Karpas-422 (cell line): Measurements from ENCODE around the gene CHN2. TPM values are rescaled to one million over a fixed set of nuclear protein-coding genes. Genes with fewer than 3 reads are reported as not detected.
A peak's percentile ranks its signal among the peaks of the same experiment; 100 is the strongest.

Experiments used
- DNase-seq: peaks from one replicate; pipeline ENCODE4 v3.0.0-alpha.2; 2015
- H2AFZ ChIP-seq: fragments of 200-600 bp; sonication (generic); 2 replicates; pipeline ENCODE4 v1.6.1; 2014; ENCODE audit warnings: antibody characterized with exemption, low read length, mixed read lengths
- H3K27ac ChIP-seq: fragments of 200-600 bp; sonication (generic); 2 replicates; pipeline ENCODE4 v1.5.1; 2014; ENCODE audit warnings: mild to moderate bottlenecking, low read length, moderate library complexity
- H3K27me3 ChIP-seq: fragments of 200-600 bp; sonication (generic); 2 replicates; pipeline ENCODE4 v1.6.1; 2014; ENCODE audit warnings: low read length, mixed read lengths
- H3K36me3 ChIP-seq: fragments of 200-600 bp; sonication (generic); 2 replicates; pipeline ENCODE4 v1.6.1; 2014; ENCODE audit warnings: low read length, mixed read lengths; ENCODE audit not compliant: insufficient read depth
- H3K4me1 ChIP-seq: fragments of 200-600 bp; sonication (generic); 2 replicates; pipeline ENCODE4 v1.6.1; 2014; ENCODE audit warnings: mild to moderate bottlenecking, low read length, mixed read lengths
- H3K4me2 ChIP-seq: fragments of 200-600 bp; sonication (generic); 2 replicates; pipeline ENCODE4 v1.6.1; 2014; ENCODE audit warnings: low read length, low read depth, mild to moderate bottlenecking; ENCODE audit not compliant: poor library complexity, severe bottlenecking
- H3K4me3 ChIP-seq: fragments of 200-600 bp; sonication (generic); 2 replicates; pipeline ENCODE4 v1.5.1; 2014; ENCODE audit warnings: mild to moderate bottlenecking, antibody characterized with exemption, low read length, mixed read lengths
- H3K79me2 ChIP-seq: fragments of 200-600 bp; sonication (generic); 2 replicates; pipeline ENCODE4 v1.6.1; 2014; ENCODE audit warnings: mild to moderate bottlenecking, low read length, mixed read lengths
- H3K9ac ChIP-seq: fragments of 200-600 bp; sonication (generic); 2 replicates; pipeline ENCODE4 v1.6.0; 2014; ENCODE audit warnings: low read length
- H3K9me2 ChIP-seq: fragments of 200-600 bp; sonication (generic), shearing (Covaris generic); replicated peaks from 2 replicates; pipeline ENCODE4 v1.6.0; 2014; ENCODE audit warnings: mild to moderate bottlenecking, low read length, moderate library complexity; ENCODE audit not compliant: insufficient read depth
- H3K9me3 ChIP-seq: fragments of 300-700, 200-600 bp; sonication (generic); 2 replicates; pipeline ENCODE4 v1.6.1; 2014; ENCODE audit warnings: low read length, mixed read lengths
- H4K20me1 ChIP-seq: fragments of 200-600 bp; sonication (generic); 2 replicates; pipeline ENCODE4 v1.6.1; 2014; ENCODE audit warnings: mild to moderate bottlenecking, antibody characterized with exemption, low read length, low read depth; ENCODE audit not compliant: insufficient read depth
- total RNA-seq: library from RNA; depleted of rRNA; stranded (reverse); fragments of >200 nt; shearing (Covaris generic); gene quantifications from 2 replicates; pipeline ENCODE4 v1.2.3, GENCODE V29; 2014; ENCODE audit warnings: low replicate concordance

The CHN2 gene
- total RNA-seq, 1 experiment from 2014 or later = 9.1 TPM

- H4K20me1 ChIP-seq = no peaks in the 10 kb centered on the region
- H3K27ac ChIP-seq = peak overlapping the region; percentile 97
- no peaks in the 10 kb centered on the region for H3K27me3 ChIP-seq
- peaks cover 4% of the 10 kb centered on the region; the same call in 1 of the 2 replicates for H3K9me3 ChIP-seq
- no peaks in the 10 kb centered on the region for H3K9me2 ChIP-seq
- H3K79me2 ChIP-seq = no peaks in the 10 kb centered on the region
- H3K4me3 ChIP-seq = no peak overlapping the region
- H3K9ac ChIP-seq = no peak overlapping the region
- H3K4me1 ChIP-seq = peaks cover 73% of the 10 kb centered on the region
- H2AFZ ChIP-seq = no peak overlapping the region
- no peaks in the 10 kb centered on the region for H3K36me3 ChIP-seq
- DNase-seq = no peak
- H3K4me2 ChIP-seq = no peak overlapping the region
Measured at GRCh38 chr7:29310625-29311024, 116.0 kb downstream of the CHN2 start.

GRCh38 chr7:29311314-29311713, 116.7 kb downstream of the CHN2 start:
- Histone ChIP-seq H3K27ac (peak overlapping the region; percentile 97), H3K9me3 (peaks cover 4% of the 10 kb centered on the region; the same call in 1 of the 2 replicates), H2AFZ (no peak overlapping the region), H4K20me1 (no peaks in the 10 kb centered on the region), H3K4me3 (no peak overlapping the region), H3K36me3 (no peaks in the 10 kb centered on the region), H3K9ac (peak overlapping the region; percentile 54), H3K4me1 (peaks cover 73% of the 10 kb centered on the region), H3K27me3 (no peaks in the 10 kb centered on the region), H3K4me2 (peak overlapping the region; percentile 52), H3K9me2 (no peaks in the 10 kb centered on the region), H3K79me2 (no peaks in the 10 kb centered on the region)
- DNase-seq = no peak

- no peaks in the 10 kb centered on the region for H3K27me3 ChIP-seq
- H3K9me3 ChIP-seq = peaks cover 4% of the 10 kb centered on the region; the same call in 1 of the 2 replicates
- no peaks in the 10 kb centered on the region for H3K36me3 ChIP-seq
- peak overlapping the region; percentile 9; the same call in 1 of the 2 replicates for H3K9ac ChIP-seq
- peaks cover 85% of the 10 kb centered on the region for H3K4me1 ChIP-seq
- H2AFZ ChIP-seq = 0 out of 2 replicates have a peak overlapping the region, but pooled peaks have one; percentile 0
- H3K79me2 ChIP-seq = no peaks in the 10 kb centered on the region
- peak overlapping the region; percentile 97 for H3K27ac ChIP-seq
- no peaks in the 10 kb centered on the region for H4K20me1 ChIP-seq
- no peak overlapping the region for H3K4me3 ChIP-seq
- H3K9me2 ChIP-seq = no peaks in the 10 kb centered on the region
- peak overlapping the region; percentile 52 for H3K4me2 ChIP-seq
- DNase-seq = peak; percentile 65
Measured at GRCh38 chr7:29314148-29314547, 119.6 kb downstream of the CHN2 start.

- H4K20me1 ChIP-seq = no peaks in the 10 kb centered on the region
- no peak overlapping the region for H2AFZ ChIP-seq
Measured at GRCh38 chr7:29315122-29315891, 120.7 kb downstream of the CHN2 start.

GRCh38 chr7:29315892-29316270, 121.3 kb downstream of the CHN2 start:
- Histone ChIP-seq H3K9ac (no peak overlapping the region), H3K79me2 (no peaks in the 10 kb centered on the region), H3K4me2 (peak overlapping the region; percentile 33), H3K36me3 (no peaks in the 10 kb centered on the region; the same call in 1 of the 2 replicates), H2AFZ (no peak overlapping the region), H3K27me3 (no peaks in the 10 kb centered on the region), H4K20me1 (no peaks in the 10 kb centered on the region), H3K9me3 (no peaks in the 10 kb centered on the region), H3K4me3 (no peak overlapping the region), H3K4me1 (peaks cover 100% of the 10 kb centered on the region), H3K27ac (peak overlapping the region; percentile 97), H3K9me2 (no peaks in the 10 kb centered on the region)
- peak; percentile 54 for DNase-seq

More at GRCh38 chr7:29315122-29315891, 120.7 kb downstream of the CHN2 start:
- H3K79me2 ChIP-seq = no peaks in the 10 kb centered on the region
- H3K27me3 ChIP-seq = no peaks in the 10 kb centered on the region
- 0 out of 2 replicates have a peak, but pooled peaks cover 4% of the 10 kb centered on the region for H3K9me3 ChIP-seq
- H3K27ac ChIP-seq = peak overlapping the region; percentile 97
- H3K4me2 ChIP-seq = peak overlapping the region; percentile 25
- H3K9me2 ChIP-seq = no peaks in the 10 kb centered on the region
- H3K9ac ChIP-seq = peak overlapping the region; percentile 30
- no peak for DNase-seq
- no peaks in the 10 kb centered on the region for H3K36me3 ChIP-seq
- H3K4me3 ChIP-seq = no peak overlapping the region
- peaks cover 96% of the 10 kb centered on the region for H3K4me1 ChIP-seq

- H2AFZ ChIP-seq = no peak overlapping the region
- H3K9ac ChIP-seq = peak overlapping the region; percentile 1; the same call in 1 of the 2 replicates
- H3K27ac ChIP-seq = peak overlapping the region; percentile 97
- H3K4me2 ChIP-seq = peak overlapping the region; percentile 33
- H3K27me3 ChIP-seq = no peaks in the 10 kb centered on the region
- peaks cover 99% of the 10 kb centered on the region for H3K4me1 ChIP-seq
- H4K20me1 ChIP-seq = no peaks in the 10 kb centered on the region
- no peaks in the 10 kb centered on the region for H3K9me2 ChIP-seq
- peak; percentile 46 for DNase-seq
- H3K9me3 ChIP-seq = no peaks in the 10 kb centered on the region
- H3K36me3 ChIP-seq = no peaks in the 10 kb centered on the region; the same call in 1 of the 2 replicates
- no peak overlapping the region for H3K4me3 ChIP-seq
- no peaks in the 10 kb centered on the region for H3K79me2 ChIP-seq
Measured at GRCh38 chr7:29316926-29317325, 122.4 kb downstream of the CHN2 start.

GRCh38 chr7:29318853-29319718, 124.5 kb downstream of the CHN2 start:
- Histone ChIP-seq H3K9ac (peak overlapping the region; percentile 75), H3K27me3 (no peaks in the 10 kb centered on the region), H4K20me1 (no peaks in the 10 kb centered on the region), H3K79me2 (no peaks in the 10 kb centered on the region), H3K27ac (peak overlapping the region; percentile 97), H3K9me2 (no peaks in the 10 kb centered on the region), H3K4me2 (peak overlapping the region; percentile 81), H3K9me3 (no peaks in the 10 kb centered on the region), H3K36me3 (no peaks in the 10 kb centered on the region; the same call in 1 of the 2 replicates), H3K4me3 (peak overlapping the region; percentile 59), H2AFZ (peak overlapping the region; percentile 12; the same call in 1 of the 2 replicates), H3K4me1 (peaks cover 91% of the 10 kb centered on the region)
- peak; percentile 88 for DNase-seq
